HG03066 (cell line): ENCODE measurements around the gene FYN.

Source experiments
- ATAC-seq: cut with Tn5 transposase; IDR thresholded peaks from one replicate; pipeline ENCODE4 v1.9.1; 2021; ENCODE audit warnings: low read depth; ENCODE audit not compliant: unreplicated experiment

The FYN gene

GRCh38 chr6:111810294-111811131 is 62.7 kb downstream of the FYN start:
- no peak for ATAC-seq

- no peak for ATAC-seq
Observed at GRCh38 chr6:111809766-111810165, 63.5 kb downstream of the FYN start.

DNA sequence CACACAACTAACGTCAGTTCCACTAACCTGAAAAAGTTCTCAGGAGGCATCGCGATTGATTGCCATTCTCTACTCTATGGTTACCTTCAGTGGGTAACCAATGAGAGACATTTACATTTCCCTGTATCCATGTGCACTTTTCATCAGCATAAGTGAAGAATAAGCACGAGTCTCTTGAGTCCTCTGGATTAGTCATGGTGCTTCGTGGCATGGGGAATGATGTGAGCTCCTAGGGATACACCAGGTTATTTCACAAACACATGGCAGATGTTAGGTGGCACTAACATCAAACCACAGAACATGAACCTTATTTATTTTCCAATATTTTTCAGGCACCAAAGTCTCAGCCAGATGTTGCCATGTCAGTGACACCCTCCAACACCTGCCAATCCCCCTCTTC is 64.0 kb downstream of the FYN start:
- no peak for ATAC-seq

GRCh38 chr6:111808493-111808892 is 64.8 kb downstream of the FYN start:
- ATAC-seq: no peak

DNA sequence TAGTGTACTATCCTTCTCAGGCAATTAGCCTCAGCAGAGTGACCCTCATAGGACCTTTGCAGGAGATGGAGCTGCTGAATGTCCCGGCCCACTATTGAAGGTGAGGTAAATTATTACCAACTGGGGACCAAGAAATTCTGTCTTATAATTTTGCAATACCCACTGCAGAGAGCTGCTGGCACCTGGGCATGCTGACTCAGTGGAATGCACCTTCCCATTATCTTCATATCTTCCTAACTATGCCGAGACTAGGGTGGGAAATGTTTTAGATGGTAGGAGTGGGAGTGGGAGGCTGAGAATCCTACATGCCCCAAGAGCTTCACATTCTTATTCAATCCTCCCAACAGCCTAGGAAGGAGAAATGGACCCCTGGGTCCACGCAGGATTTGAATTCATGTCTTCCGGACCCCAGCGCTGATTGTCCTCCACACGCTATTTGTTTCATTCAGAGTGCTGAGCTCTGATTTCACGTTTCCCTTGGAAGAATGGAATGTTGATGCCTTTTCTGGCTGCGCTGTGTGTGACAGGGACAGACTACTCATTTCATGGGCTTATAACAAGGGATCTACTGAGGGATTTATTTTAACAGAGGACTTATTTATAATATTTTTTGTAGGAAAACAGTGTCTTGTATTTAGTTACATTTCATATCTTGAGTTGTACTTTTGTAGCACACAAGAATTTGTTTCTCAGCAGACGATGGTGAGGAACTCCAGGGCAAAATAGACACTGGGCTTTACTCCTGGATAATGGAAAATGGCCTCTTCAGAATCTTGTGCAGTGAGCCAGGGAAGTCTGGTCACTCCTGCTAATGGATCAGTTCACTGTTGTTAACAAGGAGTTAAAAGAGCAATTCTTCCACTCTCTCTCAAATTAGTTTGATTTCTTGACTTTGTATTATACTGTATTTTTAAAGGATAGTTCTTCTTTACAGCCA is 66.4 kb downstream of the FYN start:
- no peak for ATAC-seq

- ATAC-seq: no peak
Observed at GRCh38 chr6:111806165-111806547, 67.1 kb downstream of the FYN start.

DNA sequence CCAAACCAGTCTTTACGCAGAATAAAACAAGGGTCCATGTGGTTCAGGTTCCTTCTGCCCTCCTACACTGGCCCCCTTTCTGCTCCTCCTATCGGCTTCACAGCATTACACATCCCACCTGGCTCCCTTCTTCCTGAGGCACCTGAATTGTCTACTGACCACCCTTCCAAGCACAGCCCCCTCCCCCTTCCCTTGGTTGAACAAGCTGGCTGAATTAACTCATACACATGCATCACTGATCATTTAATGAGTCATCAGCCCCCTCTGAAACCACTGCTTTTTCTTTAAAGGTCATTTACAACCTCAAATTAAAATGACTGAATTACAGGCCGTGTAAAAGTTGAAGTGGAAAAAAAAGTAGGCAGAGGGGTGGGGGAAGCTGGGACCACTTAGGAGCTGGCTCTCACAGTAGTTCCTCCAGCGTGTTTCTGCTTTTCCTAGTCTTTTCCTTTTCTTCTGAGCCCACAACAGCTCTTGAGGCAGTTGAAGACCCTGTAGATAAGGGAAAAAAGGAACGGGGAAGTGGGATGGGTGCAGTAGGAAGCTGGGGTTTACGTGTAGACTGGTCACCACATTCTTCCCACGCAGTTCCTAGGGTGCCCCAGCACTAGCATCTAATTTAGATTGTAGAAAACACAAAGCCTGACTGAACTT is 67.6 kb downstream of the FYN start:
- ATAC-seq: peak; percentile 59

- peak; percentile 52 for ATAC-seq
Observed at GRCh38 chr6:111804627-111805235, 68.5 kb downstream of the FYN start.

GRCh38 chr6:111803804-111804203 is 69.4 kb downstream of the FYN start:
- no peak for ATAC-seq

DNA sequence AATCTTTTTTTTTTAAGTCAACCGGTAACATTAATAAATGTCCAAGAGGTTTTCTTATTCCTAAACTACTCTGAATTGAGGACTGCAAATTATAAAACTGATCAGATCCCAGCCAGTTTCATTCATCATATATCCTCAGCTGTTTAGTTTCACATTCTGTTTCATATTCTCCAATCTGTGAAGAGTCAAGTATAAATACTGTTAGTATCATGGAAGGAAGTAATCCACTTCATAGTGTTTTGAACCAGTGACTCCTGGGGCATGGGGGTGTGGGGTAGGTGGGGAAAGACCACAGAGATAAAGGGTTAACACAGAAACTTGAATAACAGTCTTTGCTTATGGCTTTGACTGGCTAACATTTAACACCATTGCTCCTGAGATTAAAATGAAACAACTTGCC is 69.9 kb downstream of the FYN start:
- ATAC-seq: no peak

GRCh38 chr6:111802720-111803330 is 70.4 kb downstream of the FYN start:
- ATAC-seq: no peak

DNA sequence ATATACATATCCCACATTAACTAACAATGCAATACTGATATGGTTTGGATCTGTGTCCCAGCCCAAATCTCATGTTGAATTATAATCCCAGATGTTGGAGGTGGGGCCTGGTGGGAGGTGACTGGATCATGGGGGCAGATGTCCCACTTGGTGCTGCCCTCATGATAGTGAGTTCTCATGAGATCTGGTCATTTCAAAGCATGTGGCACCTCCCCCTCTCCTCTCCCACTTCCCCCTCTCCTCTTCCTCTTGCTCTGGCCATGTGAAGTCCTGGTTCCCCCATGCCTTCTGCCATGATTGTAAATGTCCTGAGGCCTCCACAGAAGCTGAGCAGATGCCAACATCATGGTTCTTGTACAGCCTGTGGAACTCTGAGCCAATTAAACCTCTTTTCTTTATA is 71.2 kb downstream of the FYN start:
- ATAC-seq: no peak

DNA sequence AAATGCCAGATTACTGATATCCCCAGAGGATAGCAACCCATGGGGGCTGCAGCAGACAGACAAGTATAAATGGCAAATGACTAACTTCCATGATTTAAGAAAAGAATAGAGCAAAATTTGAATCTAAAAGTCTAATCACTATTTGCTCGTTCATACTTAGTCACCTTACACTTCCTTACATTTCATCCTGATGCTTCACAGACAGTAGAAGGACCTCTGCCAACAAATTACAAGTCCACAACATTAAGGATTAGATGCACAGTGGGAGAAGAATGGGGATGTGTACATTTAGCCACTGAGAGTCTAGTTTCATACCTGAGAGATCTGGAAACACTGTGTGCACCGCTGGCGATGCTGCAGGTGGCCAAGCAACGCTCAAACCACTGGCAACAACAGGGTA is 72.4 kb downstream of the FYN start:
- no peak for ATAC-seq

- ATAC-seq: no peak
Observed at GRCh38 chr6:111800259-111800765, 72.9 kb downstream of the FYN start.

GRCh38 chr6:111799576-111800258 is 73.5 kb downstream of the FYN start:
- no peak for ATAC-seq

DNA sequence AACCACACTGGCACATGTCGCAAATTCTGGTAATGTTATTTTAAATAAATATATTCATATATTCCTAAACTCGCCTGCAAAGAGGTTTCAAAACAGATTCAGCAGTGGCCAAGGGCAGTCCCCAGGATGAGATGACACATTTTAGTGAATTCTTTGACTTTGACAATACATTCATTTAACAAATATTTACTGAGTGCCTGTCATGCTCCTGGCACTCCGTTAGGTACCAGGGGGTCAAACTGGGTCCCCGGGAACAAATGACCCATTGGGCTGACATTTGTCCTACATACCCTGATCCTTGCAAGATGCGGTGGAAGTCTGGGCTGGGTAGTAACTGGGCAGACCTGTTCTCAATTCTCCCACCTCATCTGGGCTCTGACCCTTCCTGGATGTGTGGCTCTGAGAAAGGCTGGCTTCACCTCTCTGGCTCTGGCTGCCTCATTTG is 74.9 kb downstream of the FYN start:
- ATAC-seq: no peak

GRCh38 chr6:111796310-111796918 is 76.8 kb downstream of the FYN start:
- no peak for ATAC-seq

DNA sequence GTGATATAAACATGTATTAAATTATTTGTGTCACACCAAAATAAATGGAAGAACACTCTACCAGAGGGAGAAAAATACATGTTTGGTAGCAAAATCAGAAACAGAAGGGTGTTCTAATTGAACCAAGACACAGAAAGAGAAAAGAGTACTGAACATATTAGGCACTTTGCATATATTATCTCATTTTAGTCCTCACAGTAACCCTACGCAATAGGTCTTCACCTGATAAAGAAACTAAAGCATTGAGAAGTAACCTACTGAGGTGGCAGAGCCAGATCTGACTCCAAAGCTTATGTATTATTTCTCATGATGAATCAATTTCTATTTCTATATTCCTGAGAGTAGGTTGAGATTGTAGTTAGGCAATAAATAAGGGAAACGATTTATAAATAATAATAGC is 77.7 kb downstream of the FYN start:
- ATAC-seq: no peak
